SU-DHL-6 (cell line): ENCODE measurements around the gene TOMM34.

ENCODE experiments used
- H2AFZ ChIP-seq: fragments of 200-600 bp; sonication (generic); 2 replicates; pipeline ENCODE4 v1.6.1; 2014; ENCODE audit warnings: low read depth, mild to moderate bottlenecking, moderate library complexity, mixed read lengths, antibody characterized with exemption, low read length; ENCODE audit not compliant: severe bottlenecking
- H3F3A ChIP-seq: fragments of 200-600 bp; shearing (Covaris generic); 2 replicates; pipeline ENCODE4 v1.6.0; 2016; ENCODE audit warnings: antibody characterized with exemption, mild to moderate bottlenecking; ENCODE audit not compliant: insufficient read depth
- H3K27ac ChIP-seq: fragments of 200-600 bp; sonication (generic); 2 replicates; pipeline ENCODE4 v1.5.1; 2016; ENCODE audit warnings: low read depth, mild to moderate bottlenecking, low read length, moderate library complexity, mixed read lengths
- H3K27me3 ChIP-seq: fragments of 200-600 bp; sonication (generic), shearing (Covaris generic); 2 replicates; pipeline ENCODE4 v1.6.0; 2014; ENCODE audit warnings: mild to moderate bottlenecking, low read length
- H3K36me3 ChIP-seq: fragments of 200-600 bp; sonication (generic); 2 replicates; pipeline ENCODE4 v1.6.1; 2014; ENCODE audit warnings: mild to moderate bottlenecking, low read length, mixed read lengths
- H3K4me2 ChIP-seq: fragments of 300-600, 200-600 bp; shearing (Covaris generic), sonication (generic); 2 replicates; pipeline ENCODE4 v1.6.0; 2014; ENCODE audit warnings: low read length, low read depth, mild to moderate bottlenecking; ENCODE audit not compliant: poor library complexity, severe bottlenecking
- H3K4me3 ChIP-seq: fragments of 200-600 bp; sonication (generic); 2 replicates; pipeline ENCODE4 v1.5.1; 2014; ENCODE audit warnings: antibody characterized with exemption, low read length, mild to moderate bottlenecking, mixed read lengths; ENCODE audit not compliant: insufficient read depth, poor library complexity, severe bottlenecking
- H3K79me2 ChIP-seq: fragments of 200-600 bp; sonication (generic); 2 replicates; pipeline ENCODE4 v1.6.1; 2014; ENCODE audit warnings: mild to moderate bottlenecking, low read length, moderate library complexity; ENCODE audit not compliant: insufficient read depth
- H3K9ac ChIP-seq: fragments of 200-600 bp; sonication (generic); 2 replicates; pipeline ENCODE4 v1.7.0; 2014; ENCODE audit warnings: mild to moderate bottlenecking, low read length
- H3K9me2 ChIP-seq: fragments of 200-600 bp; sonication (generic); replicated peaks from 2 replicates; pipeline ENCODE4 v1.6.1; 2014; ENCODE audit warnings: low read length; ENCODE audit not compliant: insufficient read depth
- H3K9me3 ChIP-seq: fragments of 200-600 bp; sonication (generic); 2 replicates; pipeline ENCODE4 v1.6.1; 2014; ENCODE audit warnings: low read length, mixed read lengths; ENCODE audit not compliant: insufficient read depth
- H4K20me1 ChIP-seq: fragments of 200-600 bp; sonication (generic); 2 replicates; pipeline ENCODE4 v1.6.1; 2014; ENCODE audit warnings: low read depth, mild to moderate bottlenecking, antibody characterized with exemption, low read length, moderate library complexity, mixed read lengths
- EZH2phosphoT487 ChIP-seq: fragments of 200-600 bp; sonication (generic), shearing (Covaris generic); conservative IDR thresholded peaks from 2 replicates; pipeline ENCODE4 v1.6.1; 2018; ENCODE audit warnings: mild to moderate bottlenecking, antibody characterized with exemption, low read length, moderate library complexity, mixed read lengths
- TF ChIP-seq, protein P1 (sequence below): fragments of 200-600 bp; sonication (generic); IDR thresholded peaks from one replicate; pipeline ENCODE4 v1.5.1; 2017; ENCODE audit warnings: antibody characterized with exemption, mild to moderate bottlenecking, low read length, moderate library complexity; ENCODE audit not compliant: insufficient read depth, poor library complexity, severe bottlenecking

Gene TOMM34

DNA sequence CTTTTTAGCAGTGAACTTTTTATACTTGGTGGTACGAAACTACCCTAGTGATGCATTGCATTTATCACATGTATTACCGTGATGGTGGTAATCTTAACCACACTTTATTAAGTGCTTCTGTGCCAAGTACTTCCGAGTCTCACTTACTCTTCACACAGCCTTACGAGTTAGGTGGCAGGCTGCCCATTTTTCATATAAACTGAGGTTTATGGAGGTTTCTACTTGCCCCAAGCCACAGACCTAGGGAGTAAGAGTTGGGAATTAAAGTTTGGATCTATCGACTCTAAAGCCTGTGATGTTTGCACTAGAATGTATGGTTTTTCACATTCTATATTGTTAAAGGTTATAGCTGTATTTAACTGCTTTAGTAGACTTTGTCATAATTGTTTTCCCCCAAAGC lies 55.8 kb downstream of the TOMM34 start:
- Histone ChIP-seq H3K4me2 (no peak overlapping the region), H2AFZ (no peak overlapping the region), H3F3A (peaks cover 44% of the 10 kb centered on the region), H3K36me3 (peaks cover 45% of the 10 kb centered on the region), H3K27ac (no peak overlapping the region), H3K9me2 (no peaks in the 10 kb centered on the region), H3K9ac (no peak overlapping the region), H3K4me3 (no peak overlapping the region), H3K79me2 (peaks cover 36% of the 10 kb centered on the region), H4K20me1 (peaks cover 6% of the 10 kb centered on the region; the same call in 1 of the 2 replicates), H3K27me3 (no peaks in the 10 kb centered on the region), H3K9me3 (no peaks in the 10 kb centered on the region)
- TF ChIP-seq, protein P1, sequence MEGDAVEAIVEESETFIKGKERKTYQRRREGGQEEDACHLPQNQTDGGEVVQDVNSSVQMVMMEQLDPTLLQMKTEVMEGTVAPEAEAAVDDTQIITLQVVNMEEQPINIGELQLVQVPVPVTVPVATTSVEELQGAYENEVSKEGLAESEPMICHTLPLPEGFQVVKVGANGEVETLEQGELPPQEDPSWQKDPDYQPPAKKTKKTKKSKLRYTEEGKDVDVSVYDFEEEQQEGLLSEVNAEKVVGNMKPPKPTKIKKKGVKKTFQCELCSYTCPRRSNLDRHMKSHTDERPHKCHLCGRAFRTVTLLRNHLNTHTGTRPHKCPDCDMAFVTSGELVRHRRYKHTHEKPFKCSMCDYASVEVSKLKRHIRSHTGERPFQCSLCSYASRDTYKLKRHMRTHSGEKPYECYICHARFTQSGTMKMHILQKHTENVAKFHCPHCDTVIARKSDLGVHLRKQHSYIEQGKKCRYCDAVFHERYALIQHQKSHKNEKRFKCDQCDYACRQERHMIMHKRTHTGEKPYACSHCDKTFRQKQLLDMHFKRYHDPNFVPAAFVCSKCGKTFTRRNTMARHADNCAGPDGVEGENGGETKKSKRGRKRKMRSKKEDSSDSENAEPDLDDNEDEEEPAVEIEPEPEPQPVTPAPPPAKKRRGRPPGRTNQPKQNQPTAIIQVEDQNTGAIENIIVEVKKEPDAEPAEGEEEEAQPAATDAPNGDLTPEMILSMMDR, result no peak
- no peak for TF ChIP-seq EZH2phosphoT487

DNA sequence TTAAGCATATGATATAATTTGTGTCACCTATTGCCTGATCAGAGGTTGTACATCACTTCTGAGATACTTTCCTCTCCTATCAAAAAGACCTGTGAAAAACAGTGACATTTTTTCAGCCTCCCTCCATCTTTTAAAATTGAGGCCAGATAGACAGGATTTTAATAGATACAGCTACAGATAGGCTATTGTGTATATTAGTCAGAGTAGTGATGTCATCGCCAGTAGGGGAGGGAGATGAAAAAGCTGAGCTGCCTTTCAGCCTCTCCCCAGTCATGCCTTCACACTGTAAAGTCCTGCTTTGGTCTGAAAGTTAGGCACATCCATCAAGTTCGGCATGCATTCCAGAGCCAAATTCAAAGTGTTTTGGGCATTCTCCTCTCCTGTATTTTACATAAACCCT lies 58.2 kb downstream of the TOMM34 start:
- no peaks in the 10 kb centered on the region for H3K27me3 ChIP-seq
- peaks cover 20% of the 10 kb centered on the region for H3F3A ChIP-seq
- no peaks in the 10 kb centered on the region for H3K9me3 ChIP-seq
- H3K27ac ChIP-seq, result no peak overlapping the region
- no peak overlapping the region for H2AFZ ChIP-seq
- H3K9ac ChIP-seq, result no peak overlapping the region
- H3K79me2 ChIP-seq, result peaks cover 61% of the 10 kb centered on the region
- no peak overlapping the region for H3K4me3 ChIP-seq
- TF ChIP-seq, protein P1, result no peak
- no peak for TF ChIP-seq EZH2phosphoT487
- no peaks in the 10 kb centered on the region for H3K9me2 ChIP-seq
- peaks cover 45% of the 10 kb centered on the region for H3K36me3 ChIP-seq
- H4K20me1 ChIP-seq, result peaks cover 21% of the 10 kb centered on the region
- no peak overlapping the region for H3K4me2 ChIP-seq

DNA sequence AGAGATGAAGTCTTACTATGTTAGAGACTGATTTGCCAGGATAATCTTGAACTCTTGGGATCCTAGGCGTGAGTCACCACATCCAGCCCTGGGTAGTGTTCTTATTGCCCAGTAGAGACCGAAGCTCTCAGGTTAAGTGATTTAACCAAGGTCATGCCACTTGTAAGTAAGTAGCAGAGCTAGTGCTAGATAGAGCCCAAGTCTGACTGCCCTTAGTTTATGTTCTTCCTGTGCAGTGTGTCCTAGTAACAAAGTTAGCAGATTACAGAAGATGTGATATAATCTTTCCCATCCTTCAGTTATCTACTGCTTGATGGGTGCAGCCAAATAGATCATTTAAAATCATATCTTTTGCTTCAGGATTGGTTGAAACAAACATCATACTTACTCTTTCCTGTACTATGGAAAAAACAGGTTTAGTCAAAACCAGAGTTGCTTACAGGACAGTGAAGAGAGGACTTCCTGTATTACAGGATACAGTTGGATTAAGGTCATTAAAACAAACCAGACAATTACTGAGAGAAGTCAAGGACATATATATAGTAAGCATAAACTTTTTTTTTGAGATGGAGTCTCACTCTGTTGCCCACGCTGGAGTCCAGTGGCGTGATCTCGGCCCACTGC lies 59.9 kb downstream of the TOMM34 start:
- Histone ChIP-seq H3F3A (peaks cover 11% of the 10 kb centered on the region), H3K36me3 (peaks cover 36% of the 10 kb centered on the region), H3K4me2 (no peak overlapping the region), H3K4me3 (no peak overlapping the region), H2AFZ (no peak overlapping the region), H4K20me1 (peaks cover 34% of the 10 kb centered on the region), H3K9me2 (no peaks in the 10 kb centered on the region), H3K9me3 (no peaks in the 10 kb centered on the region), H3K9ac (no peak overlapping the region), H3K27me3 (no peaks in the 10 kb centered on the region), H3K27ac (no peak overlapping the region), H3K79me2 (peaks cover 77% of the 10 kb centered on the region)
- TF ChIP-seq, protein P1, result no peak
- TF ChIP-seq EZH2phosphoT487, result no peak
